Testis (tissue), 2 donors: ENCODE data around the gene PIGN.

ENCODE experiments used
- CTCF ChIP-seq, 3 experiments: fragments of 450-650 bp in 2 of 3; fragments of 200-600 bp in 1 of 3; sonication (generic) in 1 of 3; IDR thresholded peaks; one replicate each; pipeline ENCODE4 v1.5.1; 2016 to 2019; ENCODE audit warnings: antibody characterized with exemption in 3 of 3, mild to moderate bottlenecking in 2 of 3, moderate library complexity in 1 of 3
- POLR2A ChIP-seq: fragments of 450-650 bp; IDR thresholded peaks from one replicate; pipeline ENCODE4 v1.6.1; 2017; ENCODE audit warnings: antibody characterized with exemption, mild to moderate bottlenecking, moderate library complexity

GRCh38 chr18:62009521-62009920, 177.3 kb downstream of the PIGN start:
- TF ChIP-seq CTCF (IDR thresholded peaks at IDR 0.05) (no peak), POLR2A (no peak)
